Endothelial cell of umbilical vein (primary cell): ENCODE data around the gene INPP5A. TPM values are rescaled to one million over a fixed set of nuclear protein-coding genes. Genes with fewer than 3 reads are reported as not detected.

Experiments
- BruUV-seq: library from RNA; stranded (reverse); fragments of 400-500 nt; replicated peaks from 2 replicates; lab custom pipeline; 2021; lab: Mats Ljungman, UMichigan
- CTCF ChIA-PET: fragments of 300-600, 350-600 bp; sonication (Branson Sonifier 250); formaldehyde crosslinking; loops from one replicate; lab custom pipeline; 2021; ENCODE audit warnings: antibody characterized with exemption, inconsistent platforms; lab: Charles Lee
- POLR2A ChIA-PET: fragments of 300-600, 350-600 bp; sonication (Branson Sonifier 250); formaldehyde crosslinking; loops from one replicate; lab custom pipeline; 2021; ENCODE audit warnings: antibody characterized with exemption, inconsistent platforms; lab: Charles Lee
- DNase-seq: peaks from one replicate; pipeline ENCODE4 v3.0.0-alpha.2; 2011; ENCODE audit warnings: low read depth, low spot score
- FAIRE-seq: peaks from 2 replicates; lab custom pipeline; 2011; peaks lifted over from hg19 to GRCh38; lab: Jason Lieb, UNC
- H2AFZ ChIP-seq: 2 replicates; pipeline ENCODE4 v1.6.0; 2012; ENCODE audit warnings: low read depth, low read length, control low read depth, inconsistent platforms
- H3K27ac ChIP-seq: 2 replicates; pipeline ENCODE4 v1.5.1; 2011; ENCODE audit warnings: low read depth, mild to moderate bottlenecking, control low read depth, low read length, moderate library complexity; ENCODE audit not compliant: insufficient read depth
- H3K27me3 ChIP-seq, 2 experiments: 2 replicates each; pipeline versions ENCODE4 v1.6.0 to v1.6.1; 2011; ENCODE audit warnings: low read length in 2 of 2, mixed read lengths in 1 of 2; ENCODE audit not compliant: control insufficient read depth in 2 of 2, insufficient read depth in 2 of 2
- H3K36me3 ChIP-seq, 2 experiments: 2 replicates in 1 of 2; 3 replicates in 1 of 2; pipeline ENCODE4 v1.5.1; 2011; ENCODE audit warnings: low read length in 2 of 2, mild to moderate bottlenecking in 1 of 2, moderate library complexity in 1 of 2; ENCODE audit not compliant: control insufficient read depth in 2 of 2, insufficient read depth in 2 of 2; ENCODE audit errors: extremely low read depth in 1 of 2
- H3K4me1 ChIP-seq: 3 replicates; pipeline ENCODE4 v1.5.1; 2011; ENCODE audit warnings: mild to moderate bottlenecking, low read length; ENCODE audit not compliant: control insufficient read depth, insufficient read depth; ENCODE audit errors: extremely low read depth
- H3K4me2 ChIP-seq: 2 replicates; pipeline ENCODE4 v1.6.1; 2011; ENCODE audit warnings: low read length, control low read depth, mixed read lengths; ENCODE audit not compliant: insufficient read depth
- H3K4me3 ChIP-seq, 3 experiments: fragments of 200-600 bp in 1 of 3; sonication (generic), shearing (Covaris generic) in 1 of 3; replicated peaks in 1 of 3; 2 replicates each; pipeline ENCODE4 v1.5.1; 2011 to 2016; ENCODE audit warnings: control low read depth in 3 of 3, low read length in 3 of 3, mild to moderate bottlenecking in 2 of 3, inconsistent platforms in 1 of 3, low read depth in 1 of 3, moderate library complexity in 1 of 3; ENCODE audit not compliant: insufficient read depth in 1 of 3
- H3K79me2 ChIP-seq: 2 replicates; pipeline ENCODE4 v1.6.0; 2012; ENCODE audit warnings: low read length, inconsistent platforms; ENCODE audit not compliant: control insufficient read depth, insufficient read depth
- H3K9ac ChIP-seq: replicated peaks from 2 replicates; pipeline ENCODE3; 2011; ENCODE audit warnings: low read length, control low read depth; ENCODE audit not compliant: insufficient read depth; ENCODE audit errors: extremely low read depth
- H3K9me1 ChIP-seq: replicated peaks from 3 replicates; pipeline ENCODE4 v1.6.0; 2011; ENCODE audit warnings: mild to moderate bottlenecking, low read length; ENCODE audit not compliant: control insufficient read depth, insufficient read depth; ENCODE audit errors: extremely low read depth
- H3K9me3 ChIP-seq: replicated peaks from 2 replicates; pipeline ENCODE4 v1.5.1; 2012; ENCODE audit warnings: low read length, inconsistent platforms; ENCODE audit not compliant: control insufficient read depth, insufficient read depth
- H4K20me1 ChIP-seq: replicated peaks from 2 replicates; pipeline ENCODE3; 2011; ENCODE audit warnings: mild to moderate bottlenecking, low read length; ENCODE audit not compliant: control insufficient read depth, insufficient read depth; ENCODE audit errors: extremely low read depth
- EZH2 ChIP-seq: IDR thresholded peaks from 2 replicates; pipeline ENCODE4 v1.6.1; 2012; ENCODE audit warnings: borderline replicate concordance, low read depth, mild to moderate bottlenecking, moderate library complexity, low read length, inconsistent platforms; ENCODE audit not compliant: severe bottlenecking
- FOS ChIP-seq: IDR thresholded peaks from 2 replicates; pipeline ENCODE4 v1.6.1; 2011; ENCODE audit warnings: mild to moderate bottlenecking, low read length, moderate library complexity, borderline replicate concordance; ENCODE audit not compliant: insufficient read depth
- GATA2 ChIP-seq: IDR thresholded peaks from 2 replicates; pipeline ENCODE4 v1.7.0; 2011; ENCODE audit warnings: low read depth, mild to moderate bottlenecking, moderate library complexity, mixed read lengths, low read length; ENCODE audit not compliant: insufficient read length, insufficient read depth
- JUN ChIP-seq: IDR thresholded peaks from 2 replicates; pipeline ENCODE4 v1.6.1; 2011; ENCODE audit warnings: borderline replicate concordance, low read depth; ENCODE audit not compliant: insufficient read length, insufficient read depth
- MYC ChIP-seq: IDR thresholded peaks from one replicate; pipeline ENCODE4 v1.6.1; 2011; ENCODE audit warnings: mild to moderate bottlenecking, low read depth, low read length
- POLR2A ChIP-seq: IDR thresholded peaks from 2 replicates; pipeline ENCODE4 v1.6.1; 2012; ENCODE audit warnings: low read depth, mild to moderate bottlenecking, control low read depth, low read length
- POLR2AphosphoS5 ChIP-seq: IDR thresholded peaks from 2 replicates; pipeline ENCODE4 v1.6.1; 2012; ENCODE audit warnings: low read depth, mild to moderate bottlenecking, control low read depth, low read length, moderate library complexity; ENCODE audit not compliant: insufficient read depth
- dilution Hi-C: fragments of 300-500 bp; cut with MboI; formaldehyde crosslinking; loops from one replicate; pipeline ENCODE4 v1.15.0; 2019; ENCODE audit warnings: low sequenced_read_pairs; ENCODE audit not compliant: extremely low pct_ligation_motif_present
- intact Hi-C: fragments of 100-400 bp; cut with micrococcal nuclease; formaldehyde crosslinking; loops from one replicate; pipeline ENCODE4 v1.10.0; 2022
- polyA plus RNA-seq, 4 experiments: library from polyadenylated mRNA; depleted of rRNA in 3 of 4; stranded (reverse) in 3 of 4; unstranded in 1 of 4; fragments of >200 nt; gene quantifications; 2 replicates each; pipeline versions ENCODE4 v1.2.1 to v1.2.3, GENCODE V29; 2011 to 2012; ENCODE audit warnings: missing spikeins in 1 of 4
- total RNA-seq: library from RNA; stranded (reverse); gene quantifications from 2 replicates; pipeline ENCODE4 v1.2.3, GENCODE V29; 2021
- TF ChIP-seq, protein P1 (sequence below): IDR thresholded peaks from 2 replicates; pipeline ENCODE4 v1.6.1; 2011; ENCODE audit not compliant: insufficient read depth, insufficient read length
- TF ChIP-seq, protein P2 (sequence below), 2 donors: IDR thresholded peaks; 1 replicate in 1 of 2; 2 replicates in 1 of 2; pipeline ENCODE4 v1.5.1; 2011; ENCODE audit warnings: low read length in 2 of 2, mild to moderate bottlenecking in 2 of 2, moderate library complexity in 2 of 2, control low read depth in 1 of 2, inconsistent platforms in 1 of 2, low read depth in 1 of 2; ENCODE audit not compliant: insufficient read depth in 1 of 2; ENCODE audit errors: extremely low read depth in 1 of 2

Gene INPP5A
- total and polyA plus RNA-seq, 2 donors (not counting 3 experiments of a cell fraction or from before 2014, with no cell fraction given), result 22.9 to 33.2 TPM

GRCh38 chr10:132522521-132523411, 14.8 kb upstream of the INPP5A start:
- H3K4me3 ChIP-seq, result no peak overlapping the region
- no peaks in the 10 kb centered on the region for H3K9me1 ChIP-seq
- H3K79me2 ChIP-seq, result no peaks in the 10 kb centered on the region
- peaks cover 5 to 12% of the 10 kb centered on the region in 2 experiments for H3K27me3 ChIP-seq
- no peaks in the 10 kb centered on the region for H4K20me1 ChIP-seq
- BruUV-seq, result no TSS peak
- H3K9ac ChIP-seq, result no peak overlapping the region
- FAIRE-seq (no peak), DNase-seq (no peak)
- POLR2A ChIA-PET, result no interaction called here
- TF ChIP-seq, protein P1, sequence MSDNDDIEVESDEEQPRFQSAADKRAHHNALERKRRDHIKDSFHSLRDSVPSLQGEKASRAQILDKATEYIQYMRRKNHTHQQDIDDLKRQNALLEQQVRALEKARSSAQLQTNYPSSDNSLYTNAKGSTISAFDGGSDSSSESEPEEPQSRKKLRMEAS, result no peak
- TF ChIP-seq JUN (no peak), FOS (no peak), MYC (no peak), GATA2 (no peak), POLR2A (no peak), EZH2 (no peak), POLR2AphosphoS5 (no peak)
- TF ChIP-seq, protein P2, sequence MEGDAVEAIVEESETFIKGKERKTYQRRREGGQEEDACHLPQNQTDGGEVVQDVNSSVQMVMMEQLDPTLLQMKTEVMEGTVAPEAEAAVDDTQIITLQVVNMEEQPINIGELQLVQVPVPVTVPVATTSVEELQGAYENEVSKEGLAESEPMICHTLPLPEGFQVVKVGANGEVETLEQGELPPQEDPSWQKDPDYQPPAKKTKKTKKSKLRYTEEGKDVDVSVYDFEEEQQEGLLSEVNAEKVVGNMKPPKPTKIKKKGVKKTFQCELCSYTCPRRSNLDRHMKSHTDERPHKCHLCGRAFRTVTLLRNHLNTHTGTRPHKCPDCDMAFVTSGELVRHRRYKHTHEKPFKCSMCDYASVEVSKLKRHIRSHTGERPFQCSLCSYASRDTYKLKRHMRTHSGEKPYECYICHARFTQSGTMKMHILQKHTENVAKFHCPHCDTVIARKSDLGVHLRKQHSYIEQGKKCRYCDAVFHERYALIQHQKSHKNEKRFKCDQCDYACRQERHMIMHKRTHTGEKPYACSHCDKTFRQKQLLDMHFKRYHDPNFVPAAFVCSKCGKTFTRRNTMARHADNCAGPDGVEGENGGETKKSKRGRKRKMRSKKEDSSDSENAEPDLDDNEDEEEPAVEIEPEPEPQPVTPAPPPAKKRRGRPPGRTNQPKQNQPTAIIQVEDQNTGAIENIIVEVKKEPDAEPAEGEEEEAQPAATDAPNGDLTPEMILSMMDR (IDR thresholded peaks at IDR 0.05; ENCODE audit: extremely low read depth in 1 of 2, insufficient read depth in 1 of 2, low read depth in 1 of 2, low read length in 2 of 2), result no peak
- H3K27ac ChIP-seq, result no peak overlapping the region
- no peak overlapping the region for H3K4me2 ChIP-seq
- dilution Hi-C loops (no loop called here), intact Hi-C loops (no loop called here)
- no peaks in the 10 kb centered on the region for H3K36me3 ChIP-seq
- no peaks in the 10 kb centered on the region for H3K9me3 ChIP-seq
- H3K4me1 ChIP-seq, result peaks cover 1% of the 10 kb centered on the region
- H2AFZ ChIP-seq, result no peak overlapping the region
- CTCF ChIA-PET, result interaction anchor here (0.9 kb wide), 1 partner anchor 9 kb away, joined by 3 read pairs; no protein-coding TSS in a partner anchor
